MM.1S (cell line): ENCODE data around the gene SBF1.

Experiments
- DNase-seq: peaks from one replicate; pipeline ENCODE4 v3.0.0-alpha.2; 2015
- H2AFZ ChIP-seq: fragments of 300-600 bp; sonication (generic); 2 replicates; pipeline ENCODE4 v1.6.0; 2016; ENCODE audit warnings: antibody characterized with exemption, low read length
- H3F3A ChIP-seq: fragments of 300-600 bp; sonication (generic); 2 replicates; pipeline ENCODE4 v1.6.1; 2016; ENCODE audit warnings: mild to moderate bottlenecking, antibody characterized with exemption, low read length, moderate library complexity, mixed read lengths; ENCODE audit not compliant: insufficient read depth
- H3K27ac ChIP-seq: fragments of 300-600 bp; sonication (generic); 2 replicates; pipeline ENCODE4 v1.5.1; 2016; ENCODE audit warnings: mild to moderate bottlenecking, low read length
- H3K27me3 ChIP-seq: fragments of 300-600 bp; sonication (generic); replicated peaks from 2 replicates; pipeline ENCODE4 v1.6.0; 2016; ENCODE audit warnings: low read length; ENCODE audit not compliant: insufficient read depth
- H3K36me3 ChIP-seq: fragments of 300-600 bp; sonication (generic); replicated peaks from 2 replicates; pipeline ENCODE4 v1.6.1; 2016; ENCODE audit warnings: mild to moderate bottlenecking, low read length, mixed read lengths; ENCODE audit not compliant: insufficient read depth
- H3K4me1 ChIP-seq: fragments of 300-600 bp; sonication (generic); 2 replicates; pipeline ENCODE4 v1.6.1; 2016; ENCODE audit warnings: low read length, mixed read lengths
- H3K4me2 ChIP-seq: fragments of 300-600 bp; sonication (generic); 2 replicates; pipeline ENCODE4 v1.6.0; 2016; ENCODE audit warnings: low read depth, low read length
- H3K4me3 ChIP-seq: fragments of 300-600 bp; sonication (generic); 2 replicates; pipeline ENCODE4 v1.5.1; 2016; ENCODE audit warnings: low read length, mixed read lengths
- H3K79me2 ChIP-seq: fragments of 300-600 bp; sonication (generic); 2 replicates; pipeline ENCODE4 v1.6.1; 2016; ENCODE audit warnings: mixed run types, low read length, mixed read lengths
- H3K9ac ChIP-seq: fragments of 300-600 bp; sonication (generic); 2 replicates; pipeline ENCODE4 v1.6.1; 2016; ENCODE audit warnings: low read length, mixed read lengths
- H3K9me2 ChIP-seq: fragments of 300-600 bp; sonication (generic); replicated peaks from 2 replicates; pipeline ENCODE4 v1.6.1; 2016; ENCODE audit warnings: mild to moderate bottlenecking, low read length, mixed read lengths; ENCODE audit not compliant: insufficient read depth
- H3K9me3 ChIP-seq: fragments of 300-600 bp; sonication (generic); replicated peaks from 2 replicates; pipeline ENCODE4 v1.6.1; 2016; ENCODE audit warnings: mild to moderate bottlenecking, low read length, mixed read lengths; ENCODE audit not compliant: insufficient read depth
- H4K20me1 ChIP-seq: fragments of 300-600 bp; sonication (generic); 2 replicates; pipeline ENCODE4 v1.6.1; 2016; ENCODE audit warnings: mild to moderate bottlenecking, low read length, moderate library complexity, mixed read lengths; ENCODE audit not compliant: insufficient read depth
- EZH2 ChIP-seq: fragments of 300-600 bp; sonication (generic); optimal IDR thresholded peaks from 2 replicates; pipeline ENCODE3; 2017; ENCODE audit warnings: low read depth, mild to moderate bottlenecking, antibody characterized with exemption, low read length, mixed read lengths
- EZH2phosphoT487 ChIP-seq: fragments of 300-600 bp; sonication (generic); IDR thresholded peaks from 2 replicates; pipeline ENCODE4 v1.6.1; 2018; ENCODE audit warnings: antibody characterized with exemption, low read length
- TF ChIP-seq, protein P1 (sequence below): fragments of 300-600 bp; sonication (generic); IDR thresholded peaks from 2 replicates; pipeline ENCODE4 v1.5.1; 2016; ENCODE audit warnings: antibody characterized with exemption, low read length, mixed read lengths

The SBF1 gene

DNA sequence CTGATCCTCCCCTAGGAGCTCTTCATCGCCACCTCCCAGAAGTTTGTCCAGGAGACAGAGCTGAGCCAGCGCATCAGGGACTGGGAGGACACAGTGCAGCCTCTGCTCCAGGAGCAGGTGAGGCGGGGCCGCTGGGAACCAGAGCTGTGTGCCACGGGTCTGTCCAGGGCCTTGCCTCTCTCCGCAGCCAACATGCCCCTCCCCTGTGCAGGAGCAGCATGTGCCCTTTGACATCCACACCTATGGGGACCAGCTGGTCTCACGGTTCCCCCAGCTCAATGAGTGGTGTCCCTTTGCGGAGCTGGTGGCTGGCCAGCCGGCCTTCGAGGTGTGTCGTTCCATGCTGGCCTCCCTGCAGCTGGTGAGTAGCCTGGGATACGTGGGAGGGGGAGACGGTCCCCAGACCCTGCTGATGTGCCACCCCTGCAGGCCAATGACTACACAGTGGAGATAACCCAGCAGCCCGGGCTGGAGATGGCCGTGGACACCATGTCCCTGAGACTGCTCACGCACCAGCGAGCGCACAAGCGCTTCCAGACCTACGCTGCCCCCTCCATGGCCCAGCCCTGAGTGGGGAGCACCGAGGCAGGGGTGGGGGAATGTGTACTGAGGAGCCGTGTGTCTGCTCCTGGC, 48.1 kb upstream of the SBF1 start:
- H3K79me2 ChIP-seq, result peaks cover 43% of the 10 kb centered on the region
- H3K9me2 ChIP-seq, result no peaks in the 10 kb centered on the region
- no peak overlapping the region for H3K4me3 ChIP-seq
- peaks cover 20% of the 10 kb centered on the region; the same call in 1 of the 2 replicates for H3F3A ChIP-seq
- H3K4me1 ChIP-seq, result peaks cover 18% of the 10 kb centered on the region
- no peaks in the 10 kb centered on the region for H4K20me1 ChIP-seq
- DNase-seq, result no peak
- H2AFZ ChIP-seq, result no peak overlapping the region
- TF ChIP-seq, protein P1, sequence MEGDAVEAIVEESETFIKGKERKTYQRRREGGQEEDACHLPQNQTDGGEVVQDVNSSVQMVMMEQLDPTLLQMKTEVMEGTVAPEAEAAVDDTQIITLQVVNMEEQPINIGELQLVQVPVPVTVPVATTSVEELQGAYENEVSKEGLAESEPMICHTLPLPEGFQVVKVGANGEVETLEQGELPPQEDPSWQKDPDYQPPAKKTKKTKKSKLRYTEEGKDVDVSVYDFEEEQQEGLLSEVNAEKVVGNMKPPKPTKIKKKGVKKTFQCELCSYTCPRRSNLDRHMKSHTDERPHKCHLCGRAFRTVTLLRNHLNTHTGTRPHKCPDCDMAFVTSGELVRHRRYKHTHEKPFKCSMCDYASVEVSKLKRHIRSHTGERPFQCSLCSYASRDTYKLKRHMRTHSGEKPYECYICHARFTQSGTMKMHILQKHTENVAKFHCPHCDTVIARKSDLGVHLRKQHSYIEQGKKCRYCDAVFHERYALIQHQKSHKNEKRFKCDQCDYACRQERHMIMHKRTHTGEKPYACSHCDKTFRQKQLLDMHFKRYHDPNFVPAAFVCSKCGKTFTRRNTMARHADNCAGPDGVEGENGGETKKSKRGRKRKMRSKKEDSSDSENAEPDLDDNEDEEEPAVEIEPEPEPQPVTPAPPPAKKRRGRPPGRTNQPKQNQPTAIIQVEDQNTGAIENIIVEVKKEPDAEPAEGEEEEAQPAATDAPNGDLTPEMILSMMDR, result no peak
- no peak for TF ChIP-seq EZH2phosphoT487
- no peak for TF ChIP-seq EZH2
- H3K9me3 ChIP-seq, result no peaks in the 10 kb centered on the region
- H3K9ac ChIP-seq, result no peak overlapping the region
- H3K27me3 ChIP-seq, result no peaks in the 10 kb centered on the region
- no peaks in the 10 kb centered on the region for H3K36me3 ChIP-seq
- H3K4me2 ChIP-seq, result no peak overlapping the region
- H3K27ac ChIP-seq, result no peak overlapping the region

DNA sequence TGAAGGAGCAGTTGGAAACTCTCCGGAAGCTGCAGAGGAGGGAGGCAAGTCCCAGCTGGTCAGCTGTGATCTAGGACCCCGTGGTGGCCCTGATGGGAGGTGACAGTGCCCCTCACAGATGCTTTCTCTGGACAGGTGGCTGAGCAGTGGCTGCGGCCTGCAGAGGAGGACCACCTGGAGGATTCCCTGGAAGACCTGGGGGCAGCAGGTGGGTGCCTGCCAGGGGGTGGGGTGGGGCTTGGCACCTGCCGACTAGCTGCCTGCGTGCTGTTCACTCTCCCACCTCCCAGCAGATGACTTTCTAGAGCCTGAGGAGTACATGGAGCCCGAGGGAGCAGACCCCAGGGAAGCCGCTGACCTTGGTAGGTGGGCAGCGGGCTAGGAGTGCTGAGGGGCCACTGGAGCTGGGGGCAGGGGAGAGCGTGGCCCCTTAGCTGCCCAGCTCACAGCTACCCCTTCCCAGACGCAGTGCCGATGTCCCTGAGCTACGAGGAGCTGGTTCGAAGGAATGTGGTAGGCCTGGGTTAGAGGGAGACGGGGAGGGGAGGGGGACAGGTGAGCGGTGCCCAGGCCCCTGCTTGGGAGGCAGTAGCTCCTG, 47.5 kb upstream of the SBF1 start:
- H3K36me3 ChIP-seq, result no peaks in the 10 kb centered on the region
- TF ChIP-seq EZH2, result no peak
- no peak for TF ChIP-seq EZH2phosphoT487
- TF ChIP-seq, protein P1, result no peak

DNA sequence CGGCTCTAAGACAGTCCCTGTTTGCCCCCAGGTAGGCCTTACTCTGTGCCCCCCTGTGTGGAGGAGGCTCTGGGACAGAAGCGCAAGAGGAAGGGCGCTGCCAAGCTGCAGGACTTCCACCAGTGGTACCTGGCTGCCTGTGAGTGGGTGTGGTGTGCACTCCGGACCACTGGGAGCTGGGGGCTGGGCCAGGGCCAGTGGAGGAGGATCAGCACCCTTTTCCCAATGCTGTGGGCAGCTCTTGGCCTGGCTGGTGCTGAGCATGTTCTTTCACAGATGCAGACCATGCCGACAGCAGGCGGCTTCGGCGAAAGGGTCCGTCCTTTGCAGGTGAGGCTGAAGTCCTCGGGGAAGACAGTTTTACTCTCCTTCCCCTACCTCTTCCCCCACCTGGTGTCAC, 46.9 kb upstream of the SBF1 start:
- 0 out of 2 replicates have a peak, but pooled peaks cover 1% of the 10 kb centered on the region for H3K36me3 ChIP-seq
- no peak overlapping the region for H3K4me2 ChIP-seq
- H3K79me2 ChIP-seq, result peaks cover 54% of the 10 kb centered on the region
- peaks cover 17% of the 10 kb centered on the region for H3K4me1 ChIP-seq
- H4K20me1 ChIP-seq, result no peaks in the 10 kb centered on the region
- no peaks in the 10 kb centered on the region for H3K9me2 ChIP-seq
- no peak overlapping the region for H3K4me3 ChIP-seq
- TF ChIP-seq, protein P1, result no peak
- no peak overlapping the region for H3K9ac ChIP-seq
- H3K9me3 ChIP-seq, result no peaks in the 10 kb centered on the region
- H3K27ac ChIP-seq, result no peak overlapping the region
- H3K27me3 ChIP-seq, result no peaks in the 10 kb centered on the region
- H2AFZ ChIP-seq, result no peak overlapping the region
- DNase-seq, result no peak
- H3F3A ChIP-seq, result peaks cover 11% of the 10 kb centered on the region; the same call in 1 of the 2 replicates

More for the DNA sequence above, 47.5 kb upstream of the SBF1 start:
- Histone ChIP-seq H4K20me1 (no peaks in the 10 kb centered on the region), H3K79me2 (peaks cover 49% of the 10 kb centered on the region), H2AFZ (no peak overlapping the region), H3K4me2 (no peak overlapping the region), H3K4me1 (peaks cover 18% of the 10 kb centered on the region), H3K27ac (no peak overlapping the region), H3K9ac (no peak overlapping the region), H3K27me3 (no peaks in the 10 kb centered on the region), H3K4me3 (no peak overlapping the region), H3K9me2 (no peaks in the 10 kb centered on the region), H3K9me3 (no peaks in the 10 kb centered on the region), H3F3A (peaks cover 14% of the 10 kb centered on the region; the same call in 1 of the 2 replicates)
- DNase-seq, result peak; percentile 5
